GM21381 (cell line): ENCODE results near the gene DNAH17.

ENCODE experiments used
- ATAC-seq: cut with Tn5 transposase; IDR thresholded peaks from one replicate; pipeline ENCODE4 v1.9.1; 2021; ENCODE audit warnings: mild to moderate bottlenecking, moderate library complexity; ENCODE audit not compliant: unreplicated experiment

DNAH17 gene

DNA sequence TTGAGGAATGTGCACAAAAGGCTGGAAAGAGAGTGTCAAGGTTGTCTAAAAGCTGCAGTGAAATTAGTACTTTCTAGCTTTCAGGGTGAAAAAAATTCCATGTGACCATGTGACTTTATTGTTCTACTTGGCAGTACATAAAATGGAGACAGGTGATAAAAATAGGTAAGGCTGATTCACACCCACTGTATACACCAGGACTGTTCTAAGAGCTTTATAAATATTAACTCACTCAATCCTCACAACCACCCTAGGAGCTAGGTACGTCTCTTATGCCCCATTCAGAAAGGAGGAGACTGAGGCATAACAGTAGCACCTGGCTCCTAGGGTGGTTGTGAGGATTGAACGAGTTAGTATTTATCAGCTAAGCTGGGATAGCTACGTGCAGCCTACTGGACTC lies 28.2 kb upstream of the DNAH17 start:
- ATAC-seq = no peak

DNA sequence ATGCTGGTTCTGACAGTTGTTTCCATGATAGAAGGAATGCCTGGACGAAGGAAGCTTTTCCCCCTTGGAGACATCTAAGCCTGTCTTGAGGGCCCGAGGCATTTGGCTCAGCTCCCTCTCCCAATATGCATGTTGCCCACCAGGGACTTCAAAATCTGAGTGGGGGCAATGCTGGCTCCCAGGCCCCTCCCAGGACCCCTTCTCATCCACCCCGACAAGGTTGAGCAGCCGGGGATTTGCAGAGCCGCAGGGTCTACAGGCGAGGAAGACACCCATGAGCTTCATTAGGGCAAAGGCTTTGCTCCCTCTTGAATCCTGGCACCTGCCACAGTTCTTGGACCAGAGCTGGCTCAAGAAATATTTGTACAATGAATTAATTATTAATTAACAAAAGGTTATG lies 25.1 kb upstream of the DNAH17 start:
- ATAC-seq = no peak

DNA sequence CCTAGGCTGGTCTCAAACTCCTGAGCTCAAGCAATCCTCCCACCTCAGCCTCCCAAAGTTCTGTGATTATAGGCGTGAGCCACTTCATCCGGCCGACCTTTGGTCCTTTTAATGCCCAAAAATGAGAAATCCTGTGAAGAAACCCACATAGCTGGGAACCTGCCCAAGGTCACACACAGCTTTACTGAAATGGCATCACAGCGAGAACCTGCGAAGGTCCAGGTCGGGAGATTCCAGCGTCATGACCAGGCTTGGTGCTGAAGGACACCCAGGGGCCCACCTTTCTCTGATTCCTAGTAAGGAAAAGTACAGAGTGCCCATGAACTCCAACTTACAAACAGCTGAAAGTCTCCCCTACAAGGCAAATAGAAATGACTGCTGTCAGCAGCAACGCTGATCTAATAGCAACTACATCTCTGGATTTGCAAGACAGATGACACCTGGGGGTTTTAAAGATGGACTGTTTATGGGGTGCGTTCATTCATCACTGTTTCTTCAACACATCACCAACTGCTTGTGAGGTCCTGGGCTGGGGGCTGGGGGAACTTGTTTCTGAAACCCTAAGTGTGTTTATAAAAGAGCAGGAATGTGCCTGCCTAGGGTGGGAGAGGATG lies 24.5 kb upstream of the DNAH17 start:
- ATAC-seq = no peak

DNA sequence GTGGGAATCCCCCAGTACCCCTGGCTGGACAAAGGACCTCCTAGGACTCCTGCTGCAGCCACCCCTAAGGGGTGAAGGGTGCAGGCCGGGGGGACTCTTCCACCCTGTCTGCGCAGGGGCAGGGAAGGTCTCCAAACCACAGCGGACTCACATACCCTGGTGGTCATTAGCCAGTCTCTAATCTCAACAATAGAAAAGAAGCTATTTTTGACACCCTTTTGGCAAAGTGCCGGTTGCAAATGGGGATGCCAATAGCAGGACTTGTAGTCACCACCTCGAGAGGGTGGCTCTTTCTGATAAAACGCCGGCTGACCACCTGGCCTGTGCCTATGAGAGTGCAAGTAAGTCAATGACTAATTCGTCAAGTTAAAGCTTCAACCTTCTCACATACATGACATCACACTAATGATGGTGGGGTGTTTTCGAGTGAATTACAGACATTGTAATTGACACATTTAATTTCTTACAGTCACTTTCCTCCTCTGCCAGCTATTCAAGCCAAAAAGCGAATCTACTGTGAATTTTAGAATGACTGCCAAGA lies 23.1 kb upstream of the DNAH17 start:
- ATAC-seq = no peak

DNA sequence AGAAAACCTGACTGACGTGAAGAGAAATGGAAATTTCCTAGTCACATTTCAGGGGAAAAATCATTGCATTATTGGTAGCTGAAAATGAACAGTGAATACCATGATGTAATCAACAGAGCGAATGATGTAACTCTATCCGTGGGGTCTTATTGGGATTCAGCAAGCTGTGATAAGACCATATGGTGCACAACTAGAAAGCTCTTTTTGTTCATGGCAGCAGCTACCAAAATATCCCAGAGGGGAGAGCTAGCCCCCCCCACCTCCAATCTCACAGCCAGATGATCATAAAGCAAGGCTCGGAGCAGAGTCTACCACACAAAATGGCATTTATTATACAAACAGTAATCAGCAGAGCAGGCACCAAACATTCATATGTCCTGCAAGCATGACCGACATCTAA lies 22.2 kb upstream of the DNAH17 start:
- ATAC-seq = no peak

DNA sequence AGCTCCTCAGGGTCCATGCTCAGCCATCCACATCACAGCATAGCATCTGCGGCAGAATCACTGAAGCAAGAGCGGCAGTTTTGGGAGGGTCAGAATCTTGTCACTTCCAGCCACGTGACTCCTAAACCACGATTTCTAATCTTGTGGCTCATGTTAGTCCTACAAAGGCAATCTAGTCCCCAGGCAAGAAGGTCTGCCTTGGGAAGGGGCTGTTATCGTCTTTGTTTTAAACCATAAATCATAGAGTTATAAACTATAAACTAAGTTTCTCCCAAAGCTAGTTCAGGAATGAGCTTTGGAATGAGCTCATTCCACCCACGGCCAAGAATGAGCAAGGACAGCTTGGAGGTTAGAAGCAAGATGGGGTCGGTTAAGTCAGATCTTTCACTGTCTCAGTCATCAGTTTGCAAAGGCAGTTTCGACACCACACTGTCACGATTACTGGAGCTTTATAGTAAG lies 20.8 kb upstream of the DNAH17 start:
- ATAC-seq = no peak

DNA sequence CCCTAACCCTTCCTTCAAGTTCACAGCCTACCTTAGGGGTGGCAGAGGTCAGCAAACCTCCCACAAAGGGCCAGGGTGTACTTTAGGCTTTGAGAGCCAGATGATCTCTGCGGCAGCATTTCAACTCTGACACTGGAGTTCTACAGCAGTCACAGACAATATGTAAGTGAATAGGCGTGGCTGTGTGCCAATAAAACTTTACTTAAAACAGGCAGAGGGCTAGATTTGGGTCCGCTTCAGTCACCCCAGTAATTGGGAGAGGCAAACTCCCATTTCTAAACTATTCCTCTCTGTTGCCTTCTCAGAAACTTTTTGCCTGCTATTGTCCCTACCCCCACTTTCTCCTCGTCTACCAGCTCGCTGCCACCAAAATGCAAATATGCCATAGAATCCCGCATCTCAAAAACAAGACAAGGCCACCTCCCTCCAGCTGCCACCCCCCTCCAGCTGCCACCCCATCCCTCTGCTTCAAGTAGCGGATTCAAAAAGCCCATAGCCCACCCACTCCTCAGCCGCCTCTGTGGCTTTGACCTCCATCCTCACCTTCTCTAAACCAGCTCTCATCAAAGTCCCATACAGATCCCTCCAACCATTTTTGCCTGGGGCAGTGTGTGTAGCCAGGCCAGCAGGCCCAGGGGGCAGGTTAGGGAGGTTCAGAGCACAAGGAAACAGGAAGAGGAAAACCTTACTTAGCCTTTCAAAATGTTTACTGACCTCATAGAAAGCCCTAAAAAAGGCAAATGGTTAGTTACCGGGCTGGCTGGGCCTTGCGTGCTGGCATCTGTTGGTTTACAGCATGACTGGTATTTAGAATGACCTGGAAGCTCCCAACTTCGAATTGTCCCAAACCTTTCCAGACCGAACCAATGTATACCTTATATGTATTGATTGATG lies 19.9 kb upstream of the DNAH17 start:
- ATAC-seq = no peak

DNA sequence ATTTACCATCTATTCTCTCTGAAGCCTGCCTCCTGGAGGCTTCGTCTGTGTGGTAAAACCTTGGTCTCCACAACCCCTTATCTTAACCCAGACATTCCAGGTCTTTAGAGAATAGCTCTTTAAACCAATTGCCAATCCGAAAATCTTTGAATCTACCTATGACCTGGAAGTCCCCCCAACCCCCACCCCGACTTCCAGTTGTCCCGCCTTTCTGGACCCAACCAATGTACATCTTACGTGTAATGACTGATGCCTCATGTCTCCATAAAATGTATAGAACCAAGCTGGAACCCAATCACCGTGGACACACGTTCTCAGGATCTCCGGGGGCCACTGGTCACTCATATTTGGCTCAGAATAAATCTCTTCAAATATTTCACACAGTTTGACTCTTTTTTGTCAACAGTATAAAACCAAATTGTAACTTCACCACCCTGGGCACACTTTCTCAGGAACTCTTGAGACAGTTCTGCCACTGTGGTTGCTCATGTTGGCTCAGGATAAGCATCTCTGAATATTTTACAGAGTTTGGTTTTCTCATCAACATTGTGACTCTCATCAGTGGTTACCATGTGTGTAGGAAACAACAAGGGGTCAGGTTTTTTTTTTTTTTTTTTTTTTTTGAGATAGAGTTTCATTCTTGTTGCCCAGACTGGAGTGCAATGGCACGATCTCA lies 18.1 kb upstream of the DNAH17 start:
- no peak for ATAC-seq

DNA sequence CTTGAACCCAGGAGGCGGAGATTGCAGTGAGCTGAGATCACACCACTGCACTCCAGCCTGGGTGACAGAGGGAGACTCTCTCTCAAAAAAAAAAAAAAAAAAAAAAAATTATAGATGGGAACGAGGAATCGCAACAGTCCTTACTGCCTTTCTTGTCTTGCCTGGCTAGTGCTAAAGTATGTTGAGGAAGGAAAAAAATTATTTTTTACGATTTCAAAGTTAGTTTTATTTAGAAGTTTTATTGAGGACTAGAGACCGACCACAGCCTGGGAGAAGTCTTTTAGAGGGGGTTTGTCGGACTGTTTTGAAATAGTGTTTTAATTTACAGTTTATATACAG lies 15.8 kb upstream of the DNAH17 start:
- ATAC-seq = no peak

DNA sequence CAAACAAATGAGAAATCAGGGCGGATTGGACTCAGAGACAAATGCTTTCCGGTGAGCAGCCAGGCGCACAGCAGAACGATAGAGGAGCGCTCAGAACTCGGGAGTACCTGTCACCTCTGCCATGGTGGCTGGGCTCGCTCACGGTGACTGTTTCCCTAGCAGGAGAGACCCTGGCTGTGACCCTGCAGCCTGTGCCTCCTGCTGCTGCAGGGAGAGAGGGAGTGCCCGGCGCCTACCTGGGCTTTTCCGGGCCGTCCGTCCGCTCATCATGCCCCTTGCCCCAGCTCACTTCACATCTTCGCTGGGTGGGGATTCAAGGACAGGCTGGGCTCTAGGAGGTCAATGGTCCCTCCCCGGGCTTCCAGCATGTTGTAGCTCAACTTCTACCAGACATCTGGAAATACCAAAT lies 14.1 kb upstream of the DNAH17 start:
- ATAC-seq = no peak

DNA sequence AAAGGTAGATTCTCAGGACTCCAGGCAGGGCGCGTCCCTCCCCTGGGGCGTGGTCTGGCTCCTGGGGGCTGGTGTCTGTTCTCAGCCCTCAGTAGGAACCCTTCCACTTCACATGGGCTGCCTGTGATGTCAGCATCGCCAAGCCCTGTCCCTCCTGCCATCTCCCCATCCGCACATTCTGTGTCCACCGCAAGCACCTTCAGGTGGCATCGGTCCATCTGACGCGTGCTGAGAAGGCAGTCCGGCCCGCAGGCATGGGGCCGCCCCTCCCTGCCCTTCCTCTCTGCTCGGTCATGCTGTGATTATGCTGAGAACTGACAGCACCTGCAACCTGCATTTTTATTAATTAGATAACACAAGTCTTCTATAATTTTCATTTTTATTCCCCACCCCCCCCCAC lies 12.7 kb upstream of the DNAH17 start:
- no peak for ATAC-seq

DNA sequence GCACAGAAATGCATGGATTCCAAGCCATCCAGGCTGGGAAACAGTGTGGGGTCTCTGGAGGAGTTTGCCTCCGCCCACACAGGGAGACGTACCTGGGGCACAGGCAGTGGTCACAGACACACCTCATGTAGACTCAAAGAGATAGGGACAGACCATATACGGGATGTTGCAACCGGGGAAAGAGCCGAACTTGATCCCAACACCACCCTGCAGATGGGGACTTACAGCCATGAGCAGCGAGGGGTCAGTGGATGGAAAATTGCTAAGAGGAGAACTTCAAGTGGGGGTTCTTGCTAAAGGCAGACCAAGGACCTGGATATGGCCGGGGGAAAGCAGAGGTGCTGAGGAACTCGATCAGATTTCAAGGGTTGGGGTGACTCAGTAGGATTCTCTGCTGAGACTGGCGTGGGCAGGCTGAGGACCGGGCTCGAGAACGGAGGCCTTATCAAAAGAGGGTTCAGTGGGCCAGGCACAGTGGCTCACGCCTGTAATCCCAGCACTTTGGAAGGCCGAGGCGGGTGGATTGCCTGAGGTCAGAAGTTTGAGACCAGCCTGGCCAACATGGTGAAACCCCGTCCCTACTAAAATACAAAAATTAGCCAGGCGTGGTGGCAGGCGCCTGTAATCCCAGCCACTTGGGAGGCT lies 12.0 kb upstream of the DNAH17 start:
- no peak for ATAC-seq

DNA sequence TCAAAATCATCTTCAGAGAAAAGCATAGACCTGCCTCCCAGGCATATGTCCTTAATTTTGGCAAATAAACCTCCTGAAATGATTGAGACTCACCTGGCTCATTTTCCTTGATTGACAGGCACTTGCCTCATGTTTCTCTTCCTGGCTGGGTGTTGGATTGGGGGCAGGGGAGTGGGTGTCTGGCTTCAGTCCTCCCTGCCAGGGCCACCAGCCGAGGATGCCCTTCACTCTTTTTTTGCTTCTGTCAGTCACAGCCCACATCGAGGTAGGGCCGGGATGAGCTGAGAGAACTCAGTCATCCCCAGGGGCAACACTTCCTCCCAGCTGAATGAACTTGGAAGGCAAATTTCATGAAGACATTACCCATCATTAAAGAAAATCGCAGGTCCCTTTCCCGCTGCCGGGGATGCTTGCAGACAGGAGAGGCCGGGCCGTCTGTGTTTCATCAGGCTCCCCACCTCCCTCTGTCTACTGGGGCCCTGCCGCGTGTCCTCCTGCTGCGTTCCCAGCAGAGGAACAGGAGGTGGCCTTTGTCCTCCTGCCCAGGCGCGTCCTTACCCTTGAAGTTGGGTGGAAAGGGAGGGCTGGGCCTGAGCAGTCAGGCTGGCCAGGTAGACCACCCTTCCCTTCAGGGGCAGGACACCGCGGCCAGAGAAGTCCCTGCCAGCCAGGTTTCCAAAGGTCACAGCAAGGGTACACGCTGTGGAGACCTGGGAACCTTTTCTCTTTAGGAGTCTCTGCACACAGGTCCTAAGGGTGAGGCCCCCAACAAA lies 11.2 kb upstream of the DNAH17 start:
- no peak for ATAC-seq

DNA sequence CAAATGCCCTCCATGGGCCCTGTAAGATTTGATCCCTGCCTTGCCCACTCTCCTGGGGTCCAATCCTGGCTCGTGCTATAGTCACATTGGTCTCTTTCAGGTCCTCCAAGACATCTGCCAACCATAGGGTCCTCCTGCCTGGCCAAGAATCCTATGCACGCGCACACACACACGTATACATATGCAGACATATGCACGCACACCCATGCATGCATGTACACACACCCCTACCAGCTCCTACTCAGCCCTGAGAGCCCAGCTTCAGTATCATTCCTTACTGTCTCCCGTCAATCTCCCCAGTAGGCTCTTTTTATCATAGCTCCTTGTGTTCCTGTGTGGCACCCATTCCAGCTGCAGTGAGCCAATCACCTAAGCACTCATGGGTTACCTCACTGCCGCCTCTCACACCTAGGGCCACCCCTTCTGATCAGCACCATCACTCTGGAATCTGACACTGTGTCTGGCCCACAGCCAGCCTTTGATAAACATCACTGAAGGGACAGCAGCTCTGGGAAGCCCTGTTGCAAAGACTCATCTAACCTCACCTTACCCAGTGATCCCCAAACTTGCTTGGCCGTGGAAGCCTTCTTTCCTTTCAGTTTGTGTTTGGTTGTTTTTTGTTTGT lies 7.9 kb upstream of the DNAH17 start:
- no peak for ATAC-seq

DNA sequence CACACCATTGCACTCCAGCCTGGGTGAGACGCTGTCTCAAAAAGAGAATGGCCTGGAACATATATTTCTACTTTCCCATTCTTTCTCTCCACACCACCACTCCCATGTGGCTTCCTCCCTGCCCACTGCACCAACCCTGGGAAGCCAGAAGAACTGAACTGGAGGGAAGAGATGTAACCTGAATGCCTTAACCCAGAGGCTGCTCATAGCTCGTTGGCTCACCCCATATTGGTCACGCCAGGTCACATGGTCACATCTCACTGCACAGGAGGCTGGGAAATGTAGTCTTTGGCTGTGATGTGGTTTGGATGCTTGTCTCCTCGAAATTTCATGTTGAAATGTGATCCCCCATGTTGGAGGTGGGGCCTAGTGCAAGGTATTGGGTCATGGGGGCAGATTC lies 5.9 kb upstream of the DNAH17 start:
- no peak for ATAC-seq

DNA sequence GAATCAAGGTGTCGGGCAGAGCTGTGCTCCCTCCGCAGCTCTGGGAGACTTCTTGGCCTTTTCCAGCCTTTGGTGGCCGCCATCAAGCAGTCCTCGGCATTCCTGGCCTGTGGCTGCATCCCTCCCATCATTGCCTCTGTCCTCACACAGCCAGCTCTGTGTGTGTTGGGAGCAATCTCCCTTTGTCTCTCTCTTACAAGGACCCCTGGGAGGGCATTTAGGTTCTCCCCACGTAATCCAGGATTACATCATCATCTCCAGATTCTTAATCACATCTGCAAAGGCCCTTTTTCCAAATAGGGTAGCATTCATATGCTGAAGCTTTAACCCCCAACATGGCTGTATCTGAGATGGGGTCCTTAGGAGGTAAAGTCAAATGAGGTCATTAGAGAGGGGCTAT lies 4.1 kb upstream of the DNAH17 start:
- ATAC-seq = no peak

DNA sequence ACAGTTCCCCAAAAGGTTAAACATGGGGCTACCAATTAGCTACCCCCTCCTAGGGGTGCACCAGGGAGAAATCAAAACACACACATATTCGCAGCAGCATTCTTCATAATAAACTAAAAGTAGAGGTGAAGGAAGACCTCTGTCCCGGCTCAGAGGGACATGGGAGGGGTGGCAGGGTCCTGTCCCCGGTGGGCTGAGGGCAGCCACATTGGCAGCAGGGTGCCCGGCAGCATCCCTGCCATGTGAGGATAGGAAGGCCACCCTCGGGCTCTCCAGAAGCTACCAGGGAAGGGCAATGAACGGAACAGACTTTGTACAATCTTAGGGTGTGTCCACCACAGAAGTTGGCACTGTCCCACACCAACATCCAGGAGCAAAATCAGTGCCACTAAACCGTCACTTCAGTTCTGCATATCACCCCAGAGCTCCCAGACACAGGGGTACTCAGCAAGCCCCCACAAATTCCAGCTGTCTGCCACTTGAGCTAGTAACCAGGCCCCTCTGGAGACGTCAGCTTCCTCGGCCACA lies 3.1 kb upstream of the DNAH17 start:
- no peak for ATAC-seq

DNA sequence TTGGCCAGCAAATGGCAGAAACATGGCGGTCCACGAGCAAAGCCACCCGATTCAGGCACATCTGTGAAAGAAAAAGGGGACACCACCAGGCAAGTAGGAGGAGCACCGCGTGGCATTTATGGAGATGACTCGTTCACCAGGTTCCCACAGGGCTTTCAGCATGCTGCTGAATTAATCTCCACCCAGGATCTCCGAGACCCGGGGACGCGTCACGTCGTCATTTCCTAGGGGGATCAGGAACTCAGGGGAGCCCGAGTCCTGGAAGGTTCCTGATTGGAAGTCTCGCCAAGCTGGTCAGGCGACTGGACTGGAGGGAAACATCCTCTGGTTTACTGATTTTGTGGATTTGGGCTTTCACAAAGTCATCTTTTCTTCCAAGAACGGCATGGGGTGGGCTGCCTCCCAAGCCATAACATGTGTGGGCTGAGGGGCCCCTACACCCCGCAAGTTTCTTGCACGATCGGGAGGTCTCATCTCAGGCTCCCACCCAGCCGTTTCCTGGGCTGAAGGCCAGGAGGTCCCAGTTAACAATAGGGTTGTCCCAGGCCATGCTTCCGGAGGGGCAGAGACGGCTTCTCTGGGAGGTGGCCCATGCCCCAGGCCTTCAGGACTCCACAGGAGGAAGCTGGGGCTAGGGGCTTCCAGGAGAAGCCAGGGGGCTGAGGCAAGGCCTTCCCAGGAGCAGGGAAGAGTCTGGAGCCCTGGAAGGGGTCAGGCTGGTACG lies 645 bp downstream of the DNAH17 start:
- no peak for ATAC-seq

DNA sequence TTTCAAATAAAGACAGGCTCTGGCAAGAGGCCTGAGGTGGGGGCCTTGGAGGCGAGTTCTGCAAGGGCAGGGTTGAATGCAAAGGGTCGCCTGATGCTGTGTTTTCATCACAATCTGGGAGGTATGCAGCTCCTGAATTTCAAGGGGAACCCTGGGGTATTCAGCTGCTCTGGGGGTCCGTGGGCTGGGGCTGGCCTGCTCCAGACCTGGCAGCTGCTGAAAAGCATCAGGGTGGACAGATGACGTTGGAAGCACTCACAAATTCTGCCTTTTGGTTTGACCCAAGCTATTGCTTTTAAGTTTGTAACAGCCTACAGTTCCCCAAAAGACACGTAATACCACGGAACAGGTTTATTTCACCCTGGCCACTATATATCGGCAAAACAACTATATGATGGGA lies 1.3 kb downstream of the DNAH17 start:
- ATAC-seq = no peak
